Muscle of leg (tissue), 11 donors: Measurements from ENCODE around the gene FAM120B. TPM values are rescaled to one million over a fixed set of nuclear protein-coding genes. Genes with fewer than 3 reads are reported as not detected.

ENCODE experiments used
- DNase-seq: peaks from one replicate; pipeline ENCODE4 v3.0.0; 2013
- H3K27ac ChIP-seq: one replicate; pipeline ENCODE4 v1.5.1; 2013; ENCODE audit warnings: mild to moderate bottlenecking, low read length, control low read depth
- H3K27me3 ChIP-seq: one replicate; pipeline ENCODE4 v1.6.1; 2013; ENCODE audit warnings: low read length; ENCODE audit not compliant: control insufficient read depth, insufficient read depth
- H3K36me3 ChIP-seq: one replicate; pipeline ENCODE4 v1.6.1; 2013; ENCODE audit warnings: low read length; ENCODE audit not compliant: control insufficient read depth, insufficient read depth
- H3K4me1 ChIP-seq: one replicate; pipeline ENCODE4 v1.6.1; 2013; ENCODE audit warnings: low read length; ENCODE audit not compliant: control insufficient read depth, insufficient read depth
- H3K4me3 ChIP-seq: one replicate; pipeline ENCODE4 v1.5.1; 2013; ENCODE audit warnings: low read length, control low read depth
- H3K9me3 ChIP-seq: replicated peaks from 2 replicates; pipeline ENCODE4 v1.6.1; 2013; ENCODE audit warnings: low read depth, low read length; ENCODE audit not compliant: control insufficient read depth
- WGBS: methylation state at CpG from one replicate; pipeline ENCODE4 v1.1.5; 2013; ENCODE audit warnings: missing lambda C conversion rate; ENCODE audit not compliant: insufficient coverage; 5-methylcytosine and 5-hydroxymethylcytosine counted together
- polyA plus RNA-seq, 8 donors: library from polyadenylated mRNA; unstranded; fragments of 120-200 nt; gene quantifications; one replicate each; pipeline versions ENCODE4 v1.2.1 to v1.2.3, GENCODE V29; 2013; ENCODE audit warnings: inconsistent platforms in 1 of 8, low replicate concordance in 1 of 8; ENCODE audit not compliant: insufficient read length in 8 of 8, insufficient read depth in 1 of 8
- total RNA-seq: library from RNA; stranded (reverse); fragments of 120-200 nt; gene quantifications from one replicate; pipeline ENCODE4 v1.2.4, GENCODE V29; 2013

Gene FAM120B
- total and polyA plus RNA-seq, 9 donors, result 19.6 to 29.7 (median 24.7) TPM

- Histone ChIP-seq H3K4me3 (no peak overlapping the region), H3K27ac (no peak overlapping the region), H3K4me1 (no peaks in the 10 kb centered on the region), H3K27me3 (no peaks in the 10 kb centered on the region), H3K9me3 (no peaks in the 10 kb centered on the region), H3K36me3 (peaks cover 15% of the 10 kb centered on the region)
- 86% methylated on average over 9 of the region's 10 CpGs for WGBS
- DNase-seq, result no peak
Measured at GRCh38 chr6:170375661-170376060, 69.1 kb downstream of the FAM120B start.

- Histone ChIP-seq H3K9me3 (no peaks in the 10 kb centered on the region), H3K27me3 (no peaks in the 10 kb centered on the region), H3K36me3 (peaks cover 15% of the 10 kb centered on the region), H3K27ac (no peak overlapping the region), H3K4me3 (no peak overlapping the region), H3K4me1 (no peaks in the 10 kb centered on the region)
- no peak for DNase-seq
- WGBS, result 90% methylated on average over 23 of the region's 29 CpGs
Measured at GRCh38 chr6:170376386-170377043, 70.0 kb downstream of the FAM120B start.

GRCh38 chr6:170378502-170378901 lies 71.9 kb downstream of the FAM120B start:
- 79% methylated on average over 10 of the region's 10 CpGs for WGBS
- Histone ChIP-seq H3K4me3 (no peak overlapping the region), H3K36me3 (peaks cover 10% of the 10 kb centered on the region), H3K4me1 (no peaks in the 10 kb centered on the region), H3K27ac (no peak overlapping the region), H3K27me3 (no peaks in the 10 kb centered on the region), H3K9me3 (no peaks in the 10 kb centered on the region)
- DNase-seq, result no peak

DNA sequence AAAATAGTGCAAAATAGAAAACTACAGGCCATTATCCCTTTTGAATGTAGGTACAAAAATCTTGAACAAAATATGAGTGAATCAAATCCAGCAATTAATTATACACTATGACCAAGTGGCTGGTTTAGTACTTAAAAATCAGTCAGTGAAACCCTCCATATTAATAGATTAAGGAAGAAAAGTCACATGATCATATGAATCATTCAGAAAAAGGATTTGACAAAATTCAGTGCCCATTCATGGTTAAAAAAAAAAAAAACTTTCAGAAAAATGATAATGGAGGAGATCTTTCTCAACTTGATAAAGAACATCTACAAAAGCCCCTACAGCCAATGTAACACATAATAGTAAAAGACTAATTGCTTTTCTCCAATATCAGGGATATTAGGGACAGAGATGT lies 75.0 kb downstream of the FAM120B start:
- no peak overlapping the region for H3K4me3 ChIP-seq
- no peaks in the 10 kb centered on the region for H3K9me3 ChIP-seq
- H3K27ac ChIP-seq, result no peak overlapping the region
- no peaks in the 10 kb centered on the region for H3K4me1 ChIP-seq
- peaks cover 8% of the 10 kb centered on the region for H3K36me3 ChIP-seq
- no peaks in the 10 kb centered on the region for H3K27me3 ChIP-seq
- no peak for DNase-seq

- Histone ChIP-seq H3K9me3 (no peaks in the 10 kb centered on the region), H3K27me3 (no peaks in the 10 kb centered on the region), H3K4me1 (no peaks in the 10 kb centered on the region), H3K36me3 (peaks cover 12% of the 10 kb centered on the region), H3K27ac (no peak overlapping the region), H3K4me3 (no peak overlapping the region)
- DNase-seq, result peak; percentile 78
- 29% methylated on average over 2 of the region's 8 CpGs for WGBS
Measured at GRCh38 chr6:170383466-170384035, 77.0 kb downstream of the FAM120B start.

DNA sequence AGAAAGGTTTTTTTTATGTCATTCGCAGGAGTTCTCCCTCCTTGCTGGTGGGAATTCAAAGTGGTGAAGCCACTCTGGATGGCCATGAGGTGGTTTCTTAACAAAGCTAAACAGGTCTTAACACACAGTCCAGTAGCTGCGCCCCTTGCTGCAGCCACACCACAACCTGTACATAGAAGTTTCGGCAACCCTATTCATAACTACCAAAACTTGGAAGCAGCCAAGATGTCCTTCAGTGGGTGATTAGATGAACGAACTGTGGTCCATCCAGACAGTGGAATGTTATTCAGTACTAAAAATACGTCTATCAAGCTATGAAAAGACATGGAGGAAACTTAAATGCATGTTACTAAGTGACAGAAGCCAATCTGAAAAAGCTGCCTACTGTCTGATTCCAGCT lies 78.9 kb downstream of the FAM120B start:
- Histone ChIP-seq H3K36me3 (peaks cover 21% of the 10 kb centered on the region), H3K27ac (no peak overlapping the region), H3K4me3 (no peak overlapping the region), H3K27me3 (no peaks in the 10 kb centered on the region), H3K9me3 (no peaks in the 10 kb centered on the region), H3K4me1 (peaks cover 5% of the 10 kb centered on the region)
- WGBS, result 94% methylated on average over 2 of the region's 5 CpGs
- DNase-seq, result no peak

GRCh38 chr6:170388113-170388512 lies 81.6 kb downstream of the FAM120B start:
- DNase-seq, result no peak
- WGBS, result 43% methylated on average over 3 of the region's 8 CpGs
- Histone ChIP-seq H3K36me3 (peaks cover 34% of the 10 kb centered on the region), H3K27ac (no peak overlapping the region), H3K27me3 (no peaks in the 10 kb centered on the region), H3K4me1 (peaks cover 5% of the 10 kb centered on the region), H3K9me3 (no peaks in the 10 kb centered on the region), H3K4me3 (no peak overlapping the region)

DNA sequence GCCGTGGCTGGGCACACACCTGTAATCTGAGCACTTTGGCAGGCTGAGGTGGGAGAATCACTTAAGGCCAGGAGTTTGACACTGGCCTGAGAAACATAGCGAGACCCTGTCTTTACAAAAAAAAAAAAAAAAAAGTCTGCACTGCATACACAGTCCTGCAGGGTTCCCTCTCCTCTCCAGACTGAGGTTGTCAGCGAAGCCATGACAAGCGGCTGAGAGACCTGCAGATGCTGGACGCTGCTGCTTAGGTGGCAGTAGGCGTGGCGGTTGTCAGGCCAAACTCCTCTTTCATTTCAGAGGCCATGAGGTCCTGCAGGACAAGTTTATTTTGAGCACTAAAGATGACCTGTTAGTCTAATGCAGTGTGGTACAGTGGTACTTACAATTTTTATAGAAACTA lies 86.5 kb downstream of the FAM120B start:
- Histone ChIP-seq H3K4me3 (no peak overlapping the region), H3K27me3 (no peaks in the 10 kb centered on the region), H3K27ac (no peak overlapping the region), H3K9me3 (no peaks in the 10 kb centered on the region), H3K4me1 (peaks cover 5% of the 10 kb centered on the region), H3K36me3 (peaks cover 63% of the 10 kb centered on the region)
- 80% methylated on average over 1 of the region's 7 CpGs for WGBS
- no peak for DNase-seq

GRCh38 chr6:170393807-170394399 lies 87.3 kb downstream of the FAM120B start:
- H3K9me3 ChIP-seq, result no peaks in the 10 kb centered on the region
- peaks cover 5% of the 10 kb centered on the region for H3K4me1 ChIP-seq
- peaks cover 60% of the 10 kb centered on the region for H3K36me3 ChIP-seq
- DNase-seq, result no peak
- no peaks in the 10 kb centered on the region for H3K27me3 ChIP-seq
- WGBS, result 92% methylated on average over 7 of the region's 9 CpGs
- no peak overlapping the region for H3K27ac ChIP-seq
- H3K4me3 ChIP-seq, result no peak overlapping the region

GRCh38 chr6:170394980-170395379 lies 88.4 kb downstream of the FAM120B start:
- peaks cover under 1% of the 10 kb centered on the region for H3K4me1 ChIP-seq
- H3K4me3 ChIP-seq, result no peak overlapping the region
- H3K27ac ChIP-seq, result no peak overlapping the region
- no peak for DNase-seq
- H3K36me3 ChIP-seq, result peaks cover 52% of the 10 kb centered on the region
- 100% methylated on average over 1 of the region's 6 CpGs for WGBS
- H3K9me3 ChIP-seq, result no peaks in the 10 kb centered on the region
- H3K27me3 ChIP-seq, result no peaks in the 10 kb centered on the region
